Endothelial cell of umbilical vein (primary cell): ENCODE data around the gene SPATA18. TPM values are rescaled to one million over a fixed set of nuclear protein-coding genes. Genes with fewer than 3 reads are reported as not detected.

ENCODE experiments used
- BruUV-seq: library from RNA; stranded (reverse); fragments of 400-500 nt; replicated peaks from 2 replicates; lab custom pipeline; 2021; lab: Mats Ljungman, UMichigan
- CTCF ChIA-PET: fragments of 300-600, 350-600 bp; sonication (Branson Sonifier 250); formaldehyde crosslinking; loops from one replicate; lab custom pipeline; 2021; ENCODE audit warnings: antibody characterized with exemption, inconsistent platforms; lab: Charles Lee
- POLR2A ChIA-PET: fragments of 300-600, 350-600 bp; sonication (Branson Sonifier 250); formaldehyde crosslinking; loops from one replicate; lab custom pipeline; 2021; ENCODE audit warnings: antibody characterized with exemption, inconsistent platforms; lab: Charles Lee
- DNase-seq: peaks from one replicate; pipeline ENCODE4 v3.0.0-alpha.2; 2011; ENCODE audit warnings: low read depth, low spot score
- FAIRE-seq: peaks from 2 replicates; lab custom pipeline; 2011; peaks lifted over from hg19 to GRCh38; lab: Jason Lieb, UNC
- H2AFZ ChIP-seq: 2 replicates; pipeline ENCODE4 v1.6.0; 2012; ENCODE audit warnings: low read depth, low read length, control low read depth, inconsistent platforms
- H3K27ac ChIP-seq: 2 replicates; pipeline ENCODE4 v1.5.1; 2011; ENCODE audit warnings: low read depth, mild to moderate bottlenecking, control low read depth, low read length, moderate library complexity; ENCODE audit not compliant: insufficient read depth
- H3K27me3 ChIP-seq, 2 experiments: 2 replicates each; pipeline versions ENCODE4 v1.6.0 to v1.6.1; 2011; ENCODE audit warnings: low read length in 2 of 2, mixed read lengths in 1 of 2; ENCODE audit not compliant: control insufficient read depth in 2 of 2, insufficient read depth in 2 of 2
- H3K36me3 ChIP-seq, 2 experiments: 2 replicates in 1 of 2; 3 replicates in 1 of 2; pipeline ENCODE4 v1.5.1; 2011; ENCODE audit warnings: low read length in 2 of 2, mild to moderate bottlenecking in 1 of 2, moderate library complexity in 1 of 2; ENCODE audit not compliant: control insufficient read depth in 2 of 2, insufficient read depth in 2 of 2; ENCODE audit errors: extremely low read depth in 1 of 2
- H3K4me1 ChIP-seq: 3 replicates; pipeline ENCODE4 v1.5.1; 2011; ENCODE audit warnings: mild to moderate bottlenecking, low read length; ENCODE audit not compliant: control insufficient read depth, insufficient read depth; ENCODE audit errors: extremely low read depth
- H3K4me2 ChIP-seq: 2 replicates; pipeline ENCODE4 v1.6.1; 2011; ENCODE audit warnings: low read length, control low read depth, mixed read lengths; ENCODE audit not compliant: insufficient read depth
- H3K4me3 ChIP-seq, 3 experiments: fragments of 200-600 bp in 1 of 3; sonication (generic), shearing (Covaris generic) in 1 of 3; replicated peaks in 1 of 3; 2 replicates each; pipeline ENCODE4 v1.5.1; 2011 to 2016; ENCODE audit warnings: control low read depth in 3 of 3, low read length in 3 of 3, mild to moderate bottlenecking in 2 of 3, inconsistent platforms in 1 of 3, low read depth in 1 of 3, moderate library complexity in 1 of 3; ENCODE audit not compliant: insufficient read depth in 1 of 3
- H3K79me2 ChIP-seq: 2 replicates; pipeline ENCODE4 v1.6.0; 2012; ENCODE audit warnings: low read length, inconsistent platforms; ENCODE audit not compliant: control insufficient read depth, insufficient read depth
- H3K9ac ChIP-seq: replicated peaks from 2 replicates; pipeline ENCODE3; 2011; ENCODE audit warnings: low read length, control low read depth; ENCODE audit not compliant: insufficient read depth; ENCODE audit errors: extremely low read depth
- H3K9me1 ChIP-seq: replicated peaks from 3 replicates; pipeline ENCODE4 v1.6.0; 2011; ENCODE audit warnings: mild to moderate bottlenecking, low read length; ENCODE audit not compliant: control insufficient read depth, insufficient read depth; ENCODE audit errors: extremely low read depth
- H3K9me3 ChIP-seq: replicated peaks from 2 replicates; pipeline ENCODE4 v1.5.1; 2012; ENCODE audit warnings: low read length, inconsistent platforms; ENCODE audit not compliant: control insufficient read depth, insufficient read depth
- H4K20me1 ChIP-seq: replicated peaks from 2 replicates; pipeline ENCODE3; 2011; ENCODE audit warnings: mild to moderate bottlenecking, low read length; ENCODE audit not compliant: control insufficient read depth, insufficient read depth; ENCODE audit errors: extremely low read depth
- CTCF ChIP-seq, 2 donors: IDR thresholded peaks; 1 replicate in 1 of 2; 2 replicates in 1 of 2; pipeline ENCODE4 v1.5.1; 2011; ENCODE audit warnings: low read length in 2 of 2, mild to moderate bottlenecking in 2 of 2, moderate library complexity in 2 of 2, control low read depth in 1 of 2, inconsistent platforms in 1 of 2, low read depth in 1 of 2; ENCODE audit not compliant: insufficient read depth in 1 of 2; ENCODE audit errors: extremely low read depth in 1 of 2
- EZH2 ChIP-seq: IDR thresholded peaks from 2 replicates; pipeline ENCODE4 v1.6.1; 2012; ENCODE audit warnings: borderline replicate concordance, low read depth, mild to moderate bottlenecking, moderate library complexity, low read length, inconsistent platforms; ENCODE audit not compliant: severe bottlenecking
- FOS ChIP-seq: IDR thresholded peaks from 2 replicates; pipeline ENCODE4 v1.6.1; 2011; ENCODE audit warnings: mild to moderate bottlenecking, low read length, moderate library complexity, borderline replicate concordance; ENCODE audit not compliant: insufficient read depth
- GATA2 ChIP-seq: IDR thresholded peaks from 2 replicates; pipeline ENCODE4 v1.7.0; 2011; ENCODE audit warnings: low read depth, mild to moderate bottlenecking, moderate library complexity, mixed read lengths, low read length; ENCODE audit not compliant: insufficient read length, insufficient read depth
- JUN ChIP-seq: IDR thresholded peaks from 2 replicates; pipeline ENCODE4 v1.6.1; 2011; ENCODE audit warnings: borderline replicate concordance, low read depth; ENCODE audit not compliant: insufficient read length, insufficient read depth
- MYC ChIP-seq: IDR thresholded peaks from one replicate; pipeline ENCODE4 v1.6.1; 2011; ENCODE audit warnings: mild to moderate bottlenecking, low read depth, low read length
- POLR2A ChIP-seq: IDR thresholded peaks from 2 replicates; pipeline ENCODE4 v1.6.1; 2012; ENCODE audit warnings: low read depth, mild to moderate bottlenecking, control low read depth, low read length
- POLR2AphosphoS5 ChIP-seq: IDR thresholded peaks from 2 replicates; pipeline ENCODE4 v1.6.1; 2012; ENCODE audit warnings: low read depth, mild to moderate bottlenecking, control low read depth, low read length, moderate library complexity; ENCODE audit not compliant: insufficient read depth
- dilution Hi-C: fragments of 300-500 bp; cut with MboI; formaldehyde crosslinking; loops from one replicate; pipeline ENCODE4 v1.15.0; 2019; ENCODE audit warnings: low sequenced_read_pairs; ENCODE audit not compliant: extremely low pct_ligation_motif_present
- intact Hi-C: fragments of 100-400 bp; cut with micrococcal nuclease; formaldehyde crosslinking; loops from one replicate; pipeline ENCODE4 v1.10.0; 2022
- polyA plus RNA-seq, 4 experiments: library from polyadenylated mRNA; depleted of rRNA in 3 of 4; stranded (reverse) in 3 of 4; unstranded in 1 of 4; fragments of >200 nt; gene quantifications; 2 replicates each; pipeline versions ENCODE4 v1.2.1 to v1.2.3, GENCODE V29; 2011 to 2012; ENCODE audit warnings: missing spikeins in 1 of 4
- total RNA-seq: library from RNA; stranded (reverse); gene quantifications from 2 replicates; pipeline ENCODE4 v1.2.3, GENCODE V29; 2021
- TF ChIP-seq, protein P1 (sequence below): IDR thresholded peaks from 2 replicates; pipeline ENCODE4 v1.6.1; 2011; ENCODE audit not compliant: insufficient read depth, insufficient read length

Gene SPATA18
- total and polyA plus RNA-seq, 2 donors (not counting 3 experiments of a cell fraction or from before 2014, with no cell fraction given), result 2.7 to 4.6 TPM

DNA sequence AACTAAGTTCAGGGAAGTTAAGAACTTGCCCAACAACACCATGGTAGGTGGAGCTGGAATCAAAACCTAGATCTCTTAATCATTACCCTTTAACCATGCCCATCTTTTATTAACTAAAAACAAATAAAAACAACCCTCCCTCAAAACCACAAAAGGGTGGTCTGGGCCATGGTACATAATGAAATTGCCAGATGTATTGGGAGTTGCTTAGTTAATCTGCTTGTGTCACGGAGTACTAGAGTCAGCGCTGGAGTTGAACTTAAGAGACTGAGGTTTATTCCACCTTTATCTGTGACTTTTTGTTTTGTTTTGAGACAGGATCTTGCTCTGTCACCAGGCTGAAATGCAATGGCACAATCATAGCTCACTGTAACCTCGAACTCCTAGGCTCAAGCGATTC is 44.2 kb upstream of the SPATA18 start:
- H3K27ac ChIP-seq, result no peak overlapping the region
- no peaks in the 10 kb centered on the region for H3K36me3 ChIP-seq
- H3K9me3 ChIP-seq, result no peaks in the 10 kb centered on the region
- no peak for FAIRE-seq
- no peak overlapping the region for H2AFZ ChIP-seq
- no peak overlapping the region for H3K9ac ChIP-seq
- H3K4me2 ChIP-seq, result no peak overlapping the region
- BruUV-seq, result no TSS peak
- intact Hi-C loops (no loop called here), dilution Hi-C loops (no loop called here)
- CTCF ChIA-PET, result interaction anchor here (0.9 kb wide), 1 partner anchor 45 kb away, joined by 3 read pairs; no protein-coding TSS in a partner anchor
- no peaks in the 10 kb centered on the region for H3K27me3 ChIP-seq
- no peaks in the 10 kb centered on the region for H3K9me1 ChIP-seq
- DNase-seq, result no peak
- no peaks in the 10 kb centered on the region for H3K79me2 ChIP-seq
- H3K4me3 ChIP-seq, result no peak overlapping the region
- no peaks in the 10 kb centered on the region for H3K4me1 ChIP-seq
- POLR2A ChIA-PET, result no interaction called here
- TF ChIP-seq, protein P1, sequence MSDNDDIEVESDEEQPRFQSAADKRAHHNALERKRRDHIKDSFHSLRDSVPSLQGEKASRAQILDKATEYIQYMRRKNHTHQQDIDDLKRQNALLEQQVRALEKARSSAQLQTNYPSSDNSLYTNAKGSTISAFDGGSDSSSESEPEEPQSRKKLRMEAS, result no peak
- TF ChIP-seq POLR2A (no peak), CTCF (IDR thresholded peaks at IDR 0.05; ENCODE audit: extremely low read depth in 1 of 2, insufficient read depth in 1 of 2, low read depth in 1 of 2, low read length in 2 of 2) (no peak), EZH2 (no peak), MYC (no peak), FOS (no peak)
- H4K20me1 ChIP-seq, result no peaks in the 10 kb centered on the region

- H4K20me1 ChIP-seq, result no peaks in the 10 kb centered on the region
- H2AFZ ChIP-seq, result no peak overlapping the region
- no peak overlapping the region for H3K4me3 ChIP-seq
- CTCF ChIA-PET, result no interaction called here
- no peak for FAIRE-seq
- no peaks in the 10 kb centered on the region for H3K36me3 ChIP-seq
- TF ChIP-seq MYC, result no peak
- no peak for TF ChIP-seq FOS
- no peak for TF ChIP-seq CTCF (IDR thresholded peaks at IDR 0.05; ENCODE audit: extremely low read depth in 1 of 2, insufficient read depth in 1 of 2, low read depth in 1 of 2, low read length in 2 of 2)
- no peak for TF ChIP-seq JUN
- TF ChIP-seq POLR2A, result no peak
- TF ChIP-seq EZH2, result no peak
- TF ChIP-seq POLR2AphosphoS5, result no peak
- TF ChIP-seq, protein P1, result no peak
- no peak for TF ChIP-seq GATA2
- H3K4me2 ChIP-seq, result no peak overlapping the region
- H3K9me3 ChIP-seq, result no peaks in the 10 kb centered on the region
- POLR2A ChIA-PET, result no interaction called here
- H3K9ac ChIP-seq, result no peak overlapping the region
- H3K79me2 ChIP-seq, result no peaks in the 10 kb centered on the region
- H3K27ac ChIP-seq, result no peak overlapping the region
- BruUV-seq, result no TSS peak
- dilution Hi-C loops (no loop called here), intact Hi-C loops (no loop called here)
- H3K9me1 ChIP-seq, result no peaks in the 10 kb centered on the region
- H3K27me3 ChIP-seq, result no peaks in the 10 kb centered on the region
- H3K4me1 ChIP-seq, result peaks cover 7% of the 10 kb centered on the region
- DNase-seq, result no peak
These were observed 40.1 kb upstream of the SPATA18 start for GRCh38 chr4:52010986-52011385.
